MM.1S (cell line): Measurements from ENCODE around the gene GABARAP.
A peak's percentile ranks its signal among the peaks of the same experiment; 100 is the strongest.

ENCODE experiments used
- CTCF ChIP-seq: fragments of 300-600 bp; sonication (generic); IDR thresholded peaks from 2 replicates; pipeline ENCODE4 v1.5.1; 2016; ENCODE audit warnings: antibody characterized with exemption, low read length, mixed read lengths
- EZH2 ChIP-seq: fragments of 300-600 bp; sonication (generic); optimal IDR thresholded peaks from 2 replicates; pipeline ENCODE3; 2017; ENCODE audit warnings: low read depth, mild to moderate bottlenecking, antibody characterized with exemption, low read length, mixed read lengths

GRCh38 chr17:7214300-7215135, 27.7 kb downstream of the GABARAP start:
- TF ChIP-seq EZH2 (no peak), CTCF (peak; percentile 54)
